SH-SY5Y (cell line): ENCODE measurements around the gene CNOT4.

ENCODE experiments used
- GATA2 ChIP-seq: IDR thresholded peaks from 2 replicates; pipeline ENCODE4 v1.6.1; 2011; ENCODE audit warnings: mild to moderate bottlenecking, low read depth, low read length
- GATA3 ChIP-seq: IDR thresholded peaks from 2 replicates; pipeline ENCODE4 v1.6.1; 2011; ENCODE audit warnings: low read depth, mild to moderate bottlenecking, low read length, moderate library complexity

DNA sequence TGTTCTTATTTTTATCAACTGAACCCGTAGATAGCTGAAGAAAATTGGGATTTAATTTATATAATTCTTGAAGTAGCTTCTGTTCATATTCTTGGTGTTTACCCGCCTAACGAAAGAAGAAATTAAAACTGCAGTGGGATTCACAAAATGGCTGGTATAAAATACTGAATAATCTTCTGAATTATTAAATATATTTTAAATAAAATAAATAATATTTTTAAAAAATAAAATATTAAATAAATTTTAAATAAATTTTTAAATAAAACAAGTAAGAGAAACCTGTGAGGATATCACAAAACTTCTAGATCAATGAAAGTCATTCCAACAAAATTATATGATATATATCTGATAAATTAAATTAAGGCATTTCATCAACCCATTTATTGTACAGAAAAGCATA, 99.4 kb downstream of the CNOT4 start:
- TF ChIP-seq GATA2 (no peak), GATA3 (no peak)
